Ishikawa (cell line): ENCODE results near the gene SLC44A2.

Source experiments
- EP300 ChIP-seq: IDR thresholded peaks from 2 replicates; pipeline ENCODE4 v1.6.1; 2012; ENCODE audit warnings: borderline replicate concordance
- NFIC ChIP-seq: IDR thresholded peaks from 2 replicates; pipeline ENCODE4 v1.6.1; 2012
- RAD21 ChIP-seq: IDR thresholded peaks from 2 replicates; pipeline ENCODE4 v1.6.1; 2012; ENCODE audit warnings: low read depth
- TEAD4 ChIP-seq: IDR thresholded peaks from 2 replicates; pipeline ENCODE4 v1.6.1; 2012
- TF ChIP-seq, protein P1 (sequence below): IDR thresholded peaks from 2 replicates; pipeline ENCODE4 v1.6.1; 2012
- TF ChIP-seq, protein P2 (sequence below): IDR thresholded peaks from 2 replicates; pipeline ENCODE4 v1.6.1; 2012; ENCODE audit warnings: low read depth, mild to moderate bottlenecking

GRCh38 chr19:10615429-10616023 lies 9.8 kb upstream of the SLC44A2 start:
- TF ChIP-seq, protein P1, sequence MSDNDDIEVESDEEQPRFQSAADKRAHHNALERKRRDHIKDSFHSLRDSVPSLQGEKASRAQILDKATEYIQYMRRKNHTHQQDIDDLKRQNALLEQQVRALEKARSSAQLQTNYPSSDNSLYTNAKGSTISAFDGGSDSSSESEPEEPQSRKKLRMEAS, result no peak
- TF ChIP-seq TEAD4 (no peak), NFIC (no peak), RAD21 (no peak), EP300 (no peak)
- TF ChIP-seq, protein P2, sequence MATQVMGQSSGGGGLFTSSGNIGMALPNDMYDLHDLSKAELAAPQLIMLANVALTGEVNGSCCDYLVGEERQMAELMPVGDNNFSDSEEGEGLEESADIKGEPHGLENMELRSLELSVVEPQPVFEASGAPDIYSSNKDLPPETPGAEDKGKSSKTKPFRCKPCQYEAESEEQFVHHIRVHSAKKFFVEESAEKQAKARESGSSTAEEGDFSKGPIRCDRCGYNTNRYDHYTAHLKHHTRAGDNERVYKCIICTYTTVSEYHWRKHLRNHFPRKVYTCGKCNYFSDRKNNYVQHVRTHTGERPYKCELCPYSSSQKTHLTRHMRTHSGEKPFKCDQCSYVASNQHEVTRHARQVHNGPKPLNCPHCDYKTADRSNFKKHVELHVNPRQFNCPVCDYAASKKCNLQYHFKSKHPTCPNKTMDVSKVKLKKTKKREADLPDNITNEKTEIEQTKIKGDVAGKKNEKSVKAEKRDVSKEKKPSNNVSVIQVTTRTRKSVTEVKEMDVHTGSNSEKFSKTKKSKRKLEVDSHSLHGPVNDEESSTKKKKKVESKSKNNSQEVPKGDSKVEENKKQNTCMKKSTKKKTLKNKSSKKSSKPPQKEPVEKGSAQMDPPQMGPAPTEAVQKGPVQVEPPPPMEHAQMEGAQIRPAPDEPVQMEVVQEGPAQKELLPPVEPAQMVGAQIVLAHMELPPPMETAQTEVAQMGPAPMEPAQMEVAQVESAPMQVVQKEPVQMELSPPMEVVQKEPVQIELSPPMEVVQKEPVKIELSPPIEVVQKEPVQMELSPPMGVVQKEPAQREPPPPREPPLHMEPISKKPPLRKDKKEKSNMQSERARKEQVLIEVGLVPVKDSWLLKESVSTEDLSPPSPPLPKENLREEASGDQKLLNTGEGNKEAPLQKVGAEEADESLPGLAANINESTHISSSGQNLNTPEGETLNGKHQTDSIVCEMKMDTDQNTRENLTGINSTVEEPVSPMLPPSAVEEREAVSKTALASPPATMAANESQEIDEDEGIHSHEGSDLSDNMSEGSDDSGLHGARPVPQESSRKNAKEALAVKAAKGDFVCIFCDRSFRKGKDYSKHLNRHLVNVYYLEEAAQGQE, result no peak
